ENCODE measurements around the gene LGMN. TPM values are rescaled to one million over a fixed set of nuclear protein-coding genes. Genes with fewer than 3 reads are reported as not detected.

Gene LGMN
- total and polyA plus RNA-seq, 9 of the 15 experiments (the other 6 are each of a cell fraction or from before 2014, with no cell fraction given), result 0.05 to 1.4 (median 0.43) TPM; not detected in 2

DNA sequence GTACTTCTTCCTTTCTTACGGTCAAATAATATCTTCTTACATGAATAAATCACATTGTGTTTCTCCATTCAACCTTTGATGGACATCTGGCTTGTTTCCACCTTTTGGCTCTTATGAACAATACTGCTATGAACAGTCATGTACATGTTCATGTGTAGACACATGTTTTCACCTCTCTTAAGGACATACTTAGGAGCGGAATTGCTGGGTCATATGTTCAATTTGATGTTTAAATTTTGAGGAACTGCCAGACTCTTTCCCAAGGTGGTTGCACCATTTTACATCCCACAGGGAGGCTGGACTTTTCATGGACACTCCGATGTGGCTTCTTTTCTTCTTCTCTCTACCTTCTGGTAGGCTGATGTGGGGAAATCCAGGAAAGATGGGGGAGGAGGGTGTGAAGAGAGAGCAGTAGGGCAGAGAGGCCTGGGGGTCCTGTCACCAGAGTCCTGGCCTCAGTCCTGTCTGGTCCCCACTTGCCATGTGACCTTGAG, 16.8 kb downstream of the LGMN start (continued):
- TF ChIP-seq, protein P1, sequence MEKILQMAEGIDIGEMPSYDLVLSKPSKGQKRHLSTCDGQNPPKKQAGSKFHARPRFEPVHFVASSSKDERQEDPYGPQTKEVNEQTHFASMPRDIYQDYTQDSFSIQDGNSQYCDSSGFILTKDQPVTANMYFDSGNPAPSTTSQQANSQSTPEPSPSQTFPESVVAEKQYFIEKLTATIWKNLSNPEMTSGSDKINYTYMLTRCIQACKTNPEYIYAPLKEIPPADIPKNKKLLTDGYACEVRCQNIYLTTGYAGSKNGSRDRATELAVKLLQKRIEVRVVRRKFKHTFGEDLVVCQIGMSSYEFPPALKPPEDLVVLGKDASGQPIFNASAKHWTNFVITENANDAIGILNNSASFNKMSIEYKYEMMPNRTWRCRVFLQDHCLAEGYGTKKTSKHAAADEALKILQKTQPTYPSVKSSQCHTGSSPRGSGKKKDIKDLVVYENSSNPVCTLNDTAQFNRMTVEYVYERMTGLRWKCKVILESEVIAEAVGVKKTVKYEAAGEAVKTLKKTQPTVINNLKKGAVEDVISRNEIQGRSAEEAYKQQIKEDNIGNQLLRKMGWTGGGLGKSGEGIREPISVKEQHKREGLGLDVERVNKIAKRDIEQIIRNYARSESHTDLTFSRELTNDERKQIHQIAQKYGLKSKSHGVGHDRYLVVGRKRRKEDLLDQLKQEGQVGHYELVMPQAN (IDR thresholded peaks at IDR 0.05; ENCODE audit: borderline replicate concordance), result no peak
- no peak for TF ChIP-seq NR1H2 (CRISPR knock-in tag; IDR thresholded peaks at IDR 0.05)

DNA sequence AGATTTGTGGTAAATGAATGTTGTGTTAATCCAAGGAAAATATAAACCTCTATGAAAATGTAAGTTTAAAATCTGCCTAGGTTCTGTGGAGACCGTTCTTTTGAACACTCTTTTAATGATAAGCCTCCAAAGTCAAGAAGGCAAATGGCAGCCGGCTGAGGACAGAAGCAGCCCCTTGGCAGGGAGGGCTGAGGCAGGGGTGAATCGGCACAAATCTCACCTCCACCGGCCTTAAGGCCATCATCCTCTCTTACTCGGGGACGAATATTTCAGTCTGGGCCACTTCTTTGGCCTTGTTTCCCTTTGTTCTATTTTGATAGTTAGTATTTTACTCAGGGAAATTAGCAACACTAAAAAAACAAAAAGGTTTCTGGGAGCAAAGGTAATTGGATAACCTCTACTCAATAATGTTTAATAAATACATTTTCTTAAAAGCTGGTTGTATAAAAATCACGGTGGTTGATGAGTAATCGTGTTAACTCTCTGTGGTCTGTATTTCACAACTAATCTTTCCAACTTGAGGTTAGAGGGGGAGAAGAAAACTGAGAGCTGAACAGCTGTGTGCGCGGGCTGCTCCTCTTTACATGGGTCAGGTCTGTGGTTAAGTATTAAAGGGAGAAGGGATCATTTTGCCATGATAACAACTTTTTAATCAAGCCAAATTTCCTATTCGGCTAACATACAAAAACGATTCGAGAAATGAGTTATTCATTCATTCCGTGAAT, 18.6 kb downstream of the LGMN start:
- peaks cover 0 to 9% of the 10 kb centered on the region in 2 experiments; a peak in 3 of 5 replicates for H3K27me3 ChIP-seq (ENCODE audit: control insufficient read depth in 2 of 2, insufficient read depth in 2 of 2, low read length in 2 of 2)
- intact Hi-C loops (cut with micrococcal nuclease) (no loop called here), in situ Hi-C loops (cut with MboI) (no loop called here)
- no peak overlapping the region for H2AFZ ChIP-seq (ENCODE audit: low read depth, low read length)
- H3K4me3 ChIP-seq, result no peak overlapping the region
- ChIA-PET CTCF (ENCODE audit: low intra/inter-chr PET ratio) (no interaction called here), POLR2A (interaction anchor here (0.7 kb wide), 1 partner anchor 28 kb away, joined by 3 read pairs; no protein-coding TSS in a partner anchor)
- H4K20me1 ChIP-seq (replicated peaks; ENCODE audit: control insufficient read depth, insufficient read depth, low read length), result no peaks in the 10 kb centered on the region
- no peak for DNase-seq (ENCODE audit: extremely low read depth in 1 of 4, low spot score in 3 of 4)
- no peak for FAIRE-seq
- no TSS peak for BruUV-seq (replicated peaks)
- no peak overlapping the region for H3K9ac ChIP-seq (ENCODE audit: insufficient read depth in 1 of 2, low read depth in 2 of 2, low read length in 2 of 2)
- TF ChIP-seq KDM1A (IDR thresholded peaks at IDR 0.05) (0 out of 4 replicates have a peak, but pooled peaks of 1 of the 2 experiments have one; percentile 21), ATF3 (IDR thresholded peaks at IDR 0.05) (0 out of 2 replicates have a peak, but pooled peaks have one; percentile 13), ATF3 (CRISPR knock-in tag; conservative IDR thresholded peaks at IDR 0.05) (no peak), LARP7 (IDR thresholded peaks at IDR 0.05) (no peak)
- H3K4me1 ChIP-seq (replicated peaks in 1 of 2; ENCODE audit: control insufficient read depth in 2 of 2, insufficient read depth in 2 of 2, low read length in 2 of 2), result peaks cover 6 to 17% of the 10 kb centered on the region in 2 experiments; a peak in 4 of 5 replicates
- no peaks in the 10 kb centered on the region for H3K79me2 ChIP-seq (ENCODE audit: control insufficient read depth, insufficient read depth, low read length)
- H3K9me3 ChIP-seq (replicated peaks; ENCODE audit: control insufficient read depth, insufficient read depth, low read depth, low read length), result no peaks in the 10 kb centered on the region
- H3K27ac ChIP-seq (ENCODE audit: extremely low read depth, low read depth, low read length), result no peak overlapping the region
- H3K9me1 ChIP-seq (ENCODE audit: control insufficient read depth, insufficient read depth, low read length), result no peaks in the 10 kb centered on the region
- no peak for ATAC-seq
- H3K4me2 ChIP-seq (ENCODE audit: insufficient read depth, low read length), result no peak overlapping the region
- no peaks in the 10 kb centered on the region for H3K36me3 ChIP-seq (ENCODE audit: control insufficient read depth, insufficient read depth, low read length)
- 1% methylated on average over 14 of the region's 14 CpGs for WGBS (ENCODE audit: insufficient coverage, low coverage, missing lambda C conversion rate)
